HCT116 (cell line): ENCODE data around the gene TEDDM1.
"Not testable (repeated sequence)": the region's sequence is repeated elsewhere in the genome, so short reads cannot be mapped to it uniquely, and the experiment has no call there.

Experiments
- ATF3 ChIP-seq: IDR thresholded peaks from 2 replicates; pipeline ENCODE4 v1.6.1; 2012
- EZH2 ChIP-seq: fragments of 200-600 bp; sonication (generic); IDR thresholded peaks from 2 replicates; pipeline ENCODE4 v1.6.1; 2017; ENCODE audit warnings: antibody characterized with exemption, mixed run types
- POLR2A ChIP-seq: IDR thresholded peaks from 2 replicates; pipeline ENCODE4 v1.7.0; 2011; ENCODE audit warnings: borderline replicate concordance; ENCODE audit not compliant: insufficient read depth, insufficient read length; ENCODE audit errors: extremely low read depth
- SIN3A ChIP-seq: IDR thresholded peaks from 2 replicates; pipeline ENCODE4 v1.6.1; 2012; ENCODE audit warnings: low read depth
- TF ChIP-seq, protein P1 (sequence below), 3 experiments: fragments of 200-600 bp in 1 of 3; sonication (generic) in 1 of 3; IDR thresholded peaks in 2 of 3; conservative IDR thresholded peaks in 1 of 3; 2 replicates each; pipeline ENCODE4 v1.5.1; 2012 to 2017; ENCODE audit warnings: low read depth in 2 of 3, low read length in 2 of 3, antibody characterized with exemption in 1 of 3, borderline replicate concordance in 1 of 3, control low read depth in 1 of 3, mild to moderate bottlenecking in 1 of 3, mixed read lengths in 1 of 3, mixed run types in 1 of 3, moderate library complexity in 1 of 3; ENCODE audit not compliant: insufficient read depth in 1 of 3

- not testable (repeated sequence) for TF ChIP-seq POLR2A, SIN3A, ATF3, EZH2
- TF ChIP-seq, protein P1, sequence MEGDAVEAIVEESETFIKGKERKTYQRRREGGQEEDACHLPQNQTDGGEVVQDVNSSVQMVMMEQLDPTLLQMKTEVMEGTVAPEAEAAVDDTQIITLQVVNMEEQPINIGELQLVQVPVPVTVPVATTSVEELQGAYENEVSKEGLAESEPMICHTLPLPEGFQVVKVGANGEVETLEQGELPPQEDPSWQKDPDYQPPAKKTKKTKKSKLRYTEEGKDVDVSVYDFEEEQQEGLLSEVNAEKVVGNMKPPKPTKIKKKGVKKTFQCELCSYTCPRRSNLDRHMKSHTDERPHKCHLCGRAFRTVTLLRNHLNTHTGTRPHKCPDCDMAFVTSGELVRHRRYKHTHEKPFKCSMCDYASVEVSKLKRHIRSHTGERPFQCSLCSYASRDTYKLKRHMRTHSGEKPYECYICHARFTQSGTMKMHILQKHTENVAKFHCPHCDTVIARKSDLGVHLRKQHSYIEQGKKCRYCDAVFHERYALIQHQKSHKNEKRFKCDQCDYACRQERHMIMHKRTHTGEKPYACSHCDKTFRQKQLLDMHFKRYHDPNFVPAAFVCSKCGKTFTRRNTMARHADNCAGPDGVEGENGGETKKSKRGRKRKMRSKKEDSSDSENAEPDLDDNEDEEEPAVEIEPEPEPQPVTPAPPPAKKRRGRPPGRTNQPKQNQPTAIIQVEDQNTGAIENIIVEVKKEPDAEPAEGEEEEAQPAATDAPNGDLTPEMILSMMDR (IDR thresholded peaks at IDR 0.05 in 2 of 3, conservative IDR thresholded peaks at IDR 0.05 in 1 of 3; ENCODE audit: borderline replicate concordance in 1 of 3, insufficient read depth in 1 of 3, low read depth in 2 of 3, low read length in 2 of 3) = not testable (repeated sequence)
These were observed 20.7 kb downstream of the TEDDM1 start for GRCh38 chr1:182379781-182380180.
